Sigmoid colon (tissue), 7 donors: Measurements from ENCODE around the gene CABLES2. TPM values are rescaled to one million over a fixed set of nuclear protein-coding genes. Genes with fewer than 3 reads are reported as not detected.

ENCODE experiments used
- DNase-seq: peaks from one replicate; pipeline ENCODE4 v3.0.0-alpha.2; 2019
- H3K27ac ChIP-seq, 4 donors: fragments of 200-600 bp; sonication (generic); one replicate each; pipeline ENCODE4 v1.5.1; 2016 to 2019; ENCODE audit warnings: mild to moderate bottlenecking in 1 of 4
- H3K27me3 ChIP-seq, 3 donors: fragments of 200-600 bp; sonication (generic); one replicate each; pipeline ENCODE4 v1.5.1; 2019; ENCODE audit warnings: mild to moderate bottlenecking in 1 of 3
- H3K36me3 ChIP-seq, 4 donors: fragments of 200-600 bp; sonication (generic); one replicate each; pipeline ENCODE4 v1.5.1; 2016 to 2019
- H3K4me1 ChIP-seq, 4 donors: fragments of 200-600 bp; sonication (generic); one replicate each; pipeline ENCODE4 v1.5.1; 2017 to 2019
- H3K4me3 ChIP-seq, 4 donors: fragments of 200-600 bp; sonication (generic); one replicate each; pipeline ENCODE4 v1.5.1; 2017 to 2019; ENCODE audit warnings: mild to moderate bottlenecking in 2 of 4, moderate library complexity in 1 of 4
- H3K9me3 ChIP-seq, 4 donors: fragments of 200-600 bp in 3 of 4; sonication (generic) in 3 of 4; one replicate each; pipeline versions ENCODE4 v1.5.1 to v1.6.1; 2013 to 2019
- EP300 ChIP-seq, 4 donors: sonication (generic); formaldehyde crosslinking; IDR thresholded peaks; one replicate each; pipeline ENCODE4 v1.6.1; 2017; ENCODE audit warnings: antibody characterized with exemption in 4 of 4
- POLR2A ChIP-seq, 2 donors: fragments of 450-650 bp; IDR thresholded peaks; one replicate each; pipeline ENCODE4 v1.6.1; 2016; ENCODE audit warnings: antibody characterized with exemption in 2 of 2, mild to moderate bottlenecking in 2 of 2, moderate library complexity in 2 of 2
- POLR2AphosphoS5 ChIP-seq, 4 donors: sonication (generic); formaldehyde crosslinking; IDR thresholded peaks; one replicate each; pipeline ENCODE4 v1.6.1; 2017; ENCODE audit warnings: antibody characterized with exemption in 4 of 4
- WGBS, 2 donors: extraction: QIAGEN DNeasy Blood & Tissue Kit; methylation state at CpG; one replicate each; pipeline ENCODE4 v1.1.7; 2013; 5-methylcytosine and 5-hydroxymethylcytosine counted together
- intact Hi-C: fragments of 100-400 bp; cut with DNase I; formaldehyde crosslinking; loops from one replicate; pipeline ENCODE4 v1.15.1; 2023
- polyA plus RNA-seq, 3 donors: library from polyadenylated mRNA; stranded (reverse); fragments of 200-250 nt; gene quantifications; one replicate each; pipeline ENCODE4 v1.2.3, GENCODE V29; 2013
- total RNA-seq, 4 donors: library from RNA; depleted of rRNA; stranded (reverse); fragments of >200 nt; gene quantifications; one replicate each; pipeline ENCODE4 v1.1.0, GENCODE V29; 2016
- TF ChIP-seq, protein P1 (sequence below), 4 experiments: fragments of 450-650 bp in 3 of 4; fragments of 200-600 bp in 1 of 4; IDR thresholded peaks; one replicate each; pipeline ENCODE4 v1.5.1; 2016 to 2019; ENCODE audit warnings: antibody characterized with exemption in 4 of 4, mild to moderate bottlenecking in 3 of 4, moderate library complexity in 2 of 4
- donor health status: healthy with polysubstance abuse.
- donor health status: Bipolar disorder and iron deficiency.
- donor health status: healthy.

Gene CABLES2
- total and polyA plus RNA-seq, 7 donors, result 1.8 to 6.9 (median 3.6) TPM

DNA sequence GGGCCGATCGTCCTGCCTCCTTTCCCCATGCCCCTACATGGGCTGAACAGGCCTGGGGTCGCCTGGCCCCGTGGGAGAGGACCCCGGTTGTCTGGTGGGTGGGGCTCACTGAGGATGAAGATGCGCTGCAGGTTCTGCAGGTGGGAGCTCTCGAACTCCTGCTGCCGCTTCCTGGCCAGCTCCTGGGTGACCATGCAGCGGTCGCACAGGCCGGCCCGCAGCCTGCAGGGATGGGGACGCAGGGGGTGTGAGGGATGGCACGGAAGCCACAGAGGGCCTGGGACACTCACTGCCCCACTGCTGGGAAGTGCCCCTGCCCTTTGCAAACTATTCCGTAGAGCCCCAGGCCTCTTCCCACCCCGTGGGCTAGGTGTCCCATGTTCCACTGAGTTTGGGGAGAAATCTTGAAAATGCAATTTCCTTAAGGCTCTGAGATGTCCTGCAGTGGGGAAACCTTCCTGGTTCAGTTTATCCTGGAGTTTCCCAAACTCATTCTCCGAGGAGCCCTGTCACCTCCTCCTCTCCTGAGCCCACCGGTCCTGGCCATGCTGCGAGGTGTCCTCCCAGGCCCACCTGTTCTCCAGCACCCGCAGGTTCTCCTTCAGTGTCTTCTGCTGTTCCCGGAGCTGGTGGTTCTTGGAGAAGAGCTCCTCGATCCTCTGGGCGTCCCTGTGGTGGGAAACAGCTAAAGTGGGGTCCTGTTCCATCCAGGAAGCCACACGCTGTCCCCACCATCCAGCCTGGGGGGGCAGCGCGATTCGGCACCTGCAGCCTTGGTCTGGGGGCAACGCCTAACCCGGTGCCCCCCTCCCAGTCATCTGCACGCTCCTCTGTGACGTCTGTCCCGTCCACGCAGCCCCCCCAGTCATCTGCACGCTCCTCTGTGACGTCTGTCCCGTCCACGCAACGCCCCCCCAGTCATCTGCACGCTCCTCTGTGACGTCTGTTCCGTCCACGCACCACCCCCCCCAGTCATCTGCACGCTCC, 9.9 kb upstream of the CABLES2 start:
- Histone ChIP-seq H3K4me1 (no peaks in the 10 kb centered on the region), H3K36me3 (no peaks in the 10 kb centered on the region), H3K27me3 (peaks cover 0 to 8% (median 0%) of the 10 kb centered on the region in 3 donors), H3K9me3 (no peaks in the 10 kb centered on the region), H3K27ac (no peak overlapping the region), H3K4me3 (no peak overlapping the region)
- WGBS, 2 donors, result 87 to 91% methylated on average over 43 of the region's 43 CpGs
- intact Hi-C loops, result no loop called here
- DNase-seq, result no peak
- no peak for TF ChIP-seq POLR2A (IDR thresholded peaks at IDR 0.05)
- TF ChIP-seq, protein P1, sequence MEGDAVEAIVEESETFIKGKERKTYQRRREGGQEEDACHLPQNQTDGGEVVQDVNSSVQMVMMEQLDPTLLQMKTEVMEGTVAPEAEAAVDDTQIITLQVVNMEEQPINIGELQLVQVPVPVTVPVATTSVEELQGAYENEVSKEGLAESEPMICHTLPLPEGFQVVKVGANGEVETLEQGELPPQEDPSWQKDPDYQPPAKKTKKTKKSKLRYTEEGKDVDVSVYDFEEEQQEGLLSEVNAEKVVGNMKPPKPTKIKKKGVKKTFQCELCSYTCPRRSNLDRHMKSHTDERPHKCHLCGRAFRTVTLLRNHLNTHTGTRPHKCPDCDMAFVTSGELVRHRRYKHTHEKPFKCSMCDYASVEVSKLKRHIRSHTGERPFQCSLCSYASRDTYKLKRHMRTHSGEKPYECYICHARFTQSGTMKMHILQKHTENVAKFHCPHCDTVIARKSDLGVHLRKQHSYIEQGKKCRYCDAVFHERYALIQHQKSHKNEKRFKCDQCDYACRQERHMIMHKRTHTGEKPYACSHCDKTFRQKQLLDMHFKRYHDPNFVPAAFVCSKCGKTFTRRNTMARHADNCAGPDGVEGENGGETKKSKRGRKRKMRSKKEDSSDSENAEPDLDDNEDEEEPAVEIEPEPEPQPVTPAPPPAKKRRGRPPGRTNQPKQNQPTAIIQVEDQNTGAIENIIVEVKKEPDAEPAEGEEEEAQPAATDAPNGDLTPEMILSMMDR (IDR thresholded peaks at IDR 0.05), result no peak
- TF ChIP-seq EP300 (IDR thresholded peaks at IDR 0.05), result no peak
- no peak for TF ChIP-seq POLR2AphosphoS5 (IDR thresholded peaks at IDR 0.05)

DNA sequence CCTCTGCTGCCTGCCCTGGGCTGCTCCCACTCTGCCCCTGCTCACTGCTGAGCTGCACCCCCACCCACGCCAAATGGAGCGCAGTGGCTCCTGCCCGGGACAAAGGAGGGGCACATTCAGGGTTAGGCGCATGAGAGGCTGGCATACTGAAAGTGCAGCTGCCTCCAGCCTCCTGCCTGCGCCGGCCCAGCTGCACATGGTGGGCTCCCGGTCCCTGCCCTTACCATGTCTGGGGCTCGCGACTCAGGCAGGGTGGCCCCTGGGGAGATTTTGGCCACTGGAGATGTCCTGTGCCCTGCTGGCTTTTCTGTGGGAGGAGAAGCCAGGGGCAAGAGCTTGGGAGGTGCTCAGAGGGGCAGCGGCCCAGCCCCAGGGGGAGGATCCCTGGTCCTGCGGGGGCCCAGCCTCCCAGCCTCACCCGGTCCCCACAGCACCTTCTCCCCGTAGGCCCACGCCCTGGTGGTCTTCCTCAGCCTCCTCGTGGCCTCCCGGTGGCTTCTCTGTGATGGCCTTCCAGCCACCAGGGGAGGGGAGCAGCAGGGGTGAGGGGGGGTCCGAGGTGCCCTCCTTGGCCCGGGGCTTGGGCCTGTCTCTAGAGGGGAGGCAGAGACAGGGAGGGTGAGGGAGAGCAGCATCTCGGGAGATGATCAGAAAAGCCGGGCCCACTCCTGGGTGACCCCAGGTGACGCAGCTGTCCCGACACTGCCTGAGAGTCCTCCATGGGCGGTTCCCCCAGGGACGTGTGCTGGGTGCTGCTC, 8.4 kb upstream of the CABLES2 start:
- WGBS, 2 donors, result 83 to 90% methylated on average over 24 of the region's 24 CpGs

DNA sequence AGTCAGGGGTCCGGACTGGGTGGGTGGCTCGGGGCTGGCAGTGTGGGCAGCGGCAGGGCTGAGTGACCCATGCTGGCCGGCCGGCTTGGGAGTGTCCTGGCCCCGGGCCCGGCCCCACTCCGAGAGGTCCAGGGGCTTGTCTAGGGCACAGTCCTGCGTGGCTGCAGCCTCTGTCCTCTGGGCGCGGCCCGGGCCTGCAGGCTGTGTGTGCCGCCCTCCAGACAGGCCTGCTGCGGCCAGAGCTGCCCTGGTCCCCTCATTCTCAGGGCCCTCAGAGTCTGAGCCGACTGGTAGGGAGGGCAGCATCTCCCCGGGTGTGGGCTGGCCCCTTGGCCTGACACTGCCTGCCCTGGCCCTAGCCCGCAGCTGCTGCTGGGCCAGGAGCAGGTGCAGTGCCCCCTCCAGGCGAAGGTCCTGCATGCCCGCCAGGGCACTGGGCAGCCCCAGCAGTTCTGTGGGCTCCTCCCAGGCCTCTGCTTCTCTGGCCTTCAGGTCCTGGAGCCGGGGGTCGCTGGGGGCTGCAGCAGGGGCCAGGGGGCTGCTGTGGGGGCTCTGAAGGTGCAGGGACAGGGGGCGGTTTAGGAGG, 6.9 kb upstream of the CABLES2 start:
- no peak overlapping the region for H3K27ac ChIP-seq
- H3K9me3 ChIP-seq, result no peaks in the 10 kb centered on the region
- no peak for TF ChIP-seq EP300 (IDR thresholded peaks at IDR 0.05)
- no peak for TF ChIP-seq POLR2A (IDR thresholded peaks at IDR 0.05)
- TF ChIP-seq, protein P1 (IDR thresholded peaks at IDR 0.05), result no peak
- TF ChIP-seq POLR2AphosphoS5 (IDR thresholded peaks at IDR 0.05), result no peak
- 39 to 77% methylated on average over 22 of the region's 22 CpGs for WGBS, 2 donors
- H3K36me3 ChIP-seq, result no peaks in the 10 kb centered on the region
- DNase-seq, result no peak
- H3K4me3 ChIP-seq, result no peak overlapping the region
- intact Hi-C loops, result no loop called here
- H3K4me1 ChIP-seq, result peaks cover 0 to 15% (median 14%) of the 10 kb centered on the region in 4 donors
- H3K27me3 ChIP-seq, result peaks cover 0 to 8% (median 0%) of the 10 kb centered on the region in 3 donors

More for the DNA sequence above, 8.4 kb upstream of the CABLES2 start:
- peaks cover 0 to 3% (median 2%) of the 10 kb centered on the region in 4 donors for H3K4me1 ChIP-seq
- intact Hi-C loops, result no loop called here
- no peak for DNase-seq
- no peaks in the 10 kb centered on the region for H3K9me3 ChIP-seq
- no peaks in the 10 kb centered on the region for H3K36me3 ChIP-seq
- TF ChIP-seq POLR2AphosphoS5 (IDR thresholded peaks at IDR 0.05), result no peak
- TF ChIP-seq POLR2A (IDR thresholded peaks at IDR 0.05), result no peak
- TF ChIP-seq EP300 (IDR thresholded peaks at IDR 0.05), result no peak
- TF ChIP-seq, protein P1 (IDR thresholded peaks at IDR 0.05), result no peak
- no peak overlapping the region for H3K4me3 ChIP-seq
- H3K27ac ChIP-seq, result no peak overlapping the region
- peaks cover 0 to 8% (median 0%) of the 10 kb centered on the region in 3 donors for H3K27me3 ChIP-seq

DNA sequence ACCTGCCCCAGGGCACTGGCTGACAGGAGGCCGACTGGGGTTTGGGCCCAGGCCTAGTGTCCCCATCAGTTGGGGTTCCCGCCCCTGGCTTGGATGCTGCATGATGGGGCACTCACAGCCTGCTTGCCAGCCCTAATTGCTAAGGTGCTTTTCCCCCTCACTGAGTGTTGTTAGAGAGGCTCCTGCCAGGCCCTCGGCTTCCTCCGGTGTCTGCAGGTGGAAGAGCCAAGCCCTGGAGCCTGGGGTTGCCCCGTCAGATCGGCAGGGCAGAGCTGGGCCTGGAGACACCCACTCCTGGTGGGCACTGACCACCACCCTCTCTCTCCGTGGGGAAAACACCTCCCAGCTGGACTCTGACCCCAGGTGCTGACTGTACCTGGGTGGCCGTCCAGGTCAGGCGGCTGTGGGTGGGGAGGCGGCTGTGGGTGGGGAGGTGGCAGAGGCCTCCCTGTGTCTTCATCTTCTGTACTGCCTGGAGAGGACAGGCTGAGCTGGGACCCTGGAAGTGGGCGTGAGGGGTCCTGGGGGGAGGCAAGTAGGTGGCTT, 6.0 kb upstream of the CABLES2 start:
- TF ChIP-seq, protein P1 (IDR thresholded peaks at IDR 0.05), result no peak
- TF ChIP-seq POLR2A (IDR thresholded peaks at IDR 0.05) (no peak), EP300 (IDR thresholded peaks at IDR 0.05) (no peak), POLR2AphosphoS5 (IDR thresholded peaks at IDR 0.05) (no peak)
- DNase-seq, result no peak
- Histone ChIP-seq H3K27me3 (peaks cover 0 to 8% (median 0%) of the 10 kb centered on the region in 3 donors), H3K4me3 (no peak overlapping the region), H3K4me1 (peaks cover 0 to 15% (median 14%) of the 10 kb centered on the region in 4 donors), H3K27ac (no peak overlapping the region), H3K36me3 (no peaks in the 10 kb centered on the region), H3K9me3 (no peaks in the 10 kb centered on the region)
- intact Hi-C loops, result no loop called here
- 28 to 77% methylated on average over 11 of the region's 11 CpGs for WGBS, 2 donors
